CD4-positive, alpha-beta T cell treated with Interleukin-2 at 100 ng/mL for 4 hours (primary cell): ENCODE data around the gene RIN3.
A peak's percentile ranks its signal among the peaks of the same experiment; 100 is the strongest.

Experiments
- DNase-seq: peaks from one replicate; pipeline ENCODE4 v3.0.0-alpha.2; 2020; ENCODE audit warnings: low spot score

RIN3 gene

GRCh38 chr14:92507174-92507768 is 6.3 kb upstream of the RIN3 start:
- DNase-seq, result no peak

- DNase-seq, result no peak
Measured at GRCh38 chr14:92510972-92511371, 2.6 kb upstream of the RIN3 start.

DNA sequence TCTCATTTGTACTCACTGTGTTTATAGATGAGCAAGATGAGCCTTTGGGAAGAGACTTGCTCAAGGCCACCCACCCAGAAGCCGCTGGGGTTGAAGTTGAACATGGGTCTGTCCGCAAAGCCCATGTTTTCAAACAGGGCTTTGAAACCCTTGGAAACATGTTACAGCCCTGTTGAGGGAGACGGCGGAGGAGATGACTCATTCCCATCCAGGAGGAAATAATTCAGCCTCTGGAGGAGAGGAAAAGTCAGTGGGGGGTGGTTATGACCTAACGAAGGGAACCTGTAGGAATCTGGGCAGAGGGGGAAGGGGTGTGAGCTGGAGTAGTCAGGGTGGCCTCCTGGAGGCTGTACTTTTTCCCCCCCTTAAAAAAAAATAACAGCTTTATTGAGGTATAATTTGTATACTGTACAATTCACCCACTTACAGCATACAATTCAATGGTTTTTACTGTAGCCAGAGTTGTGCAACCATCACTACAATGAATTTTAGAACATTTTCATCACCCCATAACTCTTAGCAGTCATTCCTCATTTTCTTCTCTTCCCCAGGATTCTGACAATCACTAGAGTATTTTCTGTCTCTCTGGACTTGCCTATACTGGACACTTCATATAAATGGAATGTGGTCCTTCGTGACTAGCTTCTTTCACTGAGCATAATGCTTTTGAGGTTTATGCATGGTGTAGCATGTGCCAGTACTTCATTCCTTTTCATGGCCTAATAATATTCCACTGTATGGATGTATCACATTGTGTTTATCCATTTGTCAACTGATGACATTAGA is 1.9 kb upstream of the RIN3 start:
- no peak for DNase-seq

DNA sequence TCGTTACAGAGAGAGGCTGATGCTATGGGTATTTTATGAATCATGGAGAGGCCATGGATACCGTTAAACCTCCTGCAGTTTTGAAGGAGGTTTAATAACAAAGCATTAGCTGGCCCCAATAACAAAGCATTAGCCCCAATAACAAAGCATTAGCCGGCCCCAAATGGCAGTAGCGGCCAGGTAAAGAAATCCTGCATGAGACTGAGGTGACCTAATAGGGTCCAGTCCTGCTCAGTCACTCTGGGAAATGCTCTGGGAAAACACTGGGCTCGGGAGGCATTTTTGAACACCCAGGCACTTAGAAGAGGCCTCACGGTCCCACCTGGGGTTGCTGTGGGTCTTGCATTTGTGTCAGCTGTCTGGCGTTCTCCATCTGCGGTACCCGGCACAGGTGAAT is 776 bp upstream of the RIN3 start:
- DNase-seq, result no peak

DNA sequence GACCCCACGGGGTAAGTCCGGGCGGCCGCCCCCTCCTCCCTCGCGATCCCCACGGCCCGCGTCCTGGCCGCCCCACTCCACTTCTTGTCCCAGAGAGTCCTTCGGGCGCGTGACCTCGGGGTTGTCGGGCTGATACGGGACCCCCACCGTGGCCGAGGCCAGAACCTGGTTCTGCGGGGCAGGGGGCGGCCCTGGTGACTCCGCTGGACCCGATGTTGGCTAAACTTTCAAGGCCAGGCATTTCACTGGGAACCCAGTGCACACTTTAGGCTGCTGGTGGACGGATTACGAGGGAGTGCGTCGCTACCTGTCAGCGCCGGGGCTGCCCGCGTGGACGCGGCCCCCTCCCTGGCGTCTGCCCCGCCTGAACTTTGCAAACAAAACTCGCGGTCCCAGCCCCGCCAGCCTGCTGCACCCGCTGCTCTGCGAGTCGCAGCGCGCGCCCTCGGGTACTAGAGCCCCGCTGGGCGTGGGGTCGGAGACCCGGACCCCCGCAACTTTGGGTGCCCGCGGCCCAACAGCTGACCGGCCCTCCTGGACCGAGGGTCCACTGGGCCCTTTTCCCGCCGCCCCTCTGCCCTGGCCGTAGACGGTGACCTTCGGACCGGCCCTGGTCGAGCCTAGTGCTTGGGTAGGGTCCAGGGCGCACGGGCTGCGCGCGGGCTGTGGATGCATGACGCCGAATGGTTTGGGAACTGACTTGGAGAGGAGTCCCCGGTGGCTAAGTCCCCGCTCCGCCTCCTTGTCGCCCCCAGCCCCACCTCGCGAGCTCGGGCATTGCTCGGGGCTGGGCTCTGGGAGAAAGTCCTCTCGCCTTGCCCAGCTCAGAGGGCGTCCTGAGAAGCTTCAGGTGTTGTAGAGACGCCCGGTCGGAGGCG is 624 bp downstream of the RIN3 start:
- DNase-seq, result peak; percentile 25

DNA sequence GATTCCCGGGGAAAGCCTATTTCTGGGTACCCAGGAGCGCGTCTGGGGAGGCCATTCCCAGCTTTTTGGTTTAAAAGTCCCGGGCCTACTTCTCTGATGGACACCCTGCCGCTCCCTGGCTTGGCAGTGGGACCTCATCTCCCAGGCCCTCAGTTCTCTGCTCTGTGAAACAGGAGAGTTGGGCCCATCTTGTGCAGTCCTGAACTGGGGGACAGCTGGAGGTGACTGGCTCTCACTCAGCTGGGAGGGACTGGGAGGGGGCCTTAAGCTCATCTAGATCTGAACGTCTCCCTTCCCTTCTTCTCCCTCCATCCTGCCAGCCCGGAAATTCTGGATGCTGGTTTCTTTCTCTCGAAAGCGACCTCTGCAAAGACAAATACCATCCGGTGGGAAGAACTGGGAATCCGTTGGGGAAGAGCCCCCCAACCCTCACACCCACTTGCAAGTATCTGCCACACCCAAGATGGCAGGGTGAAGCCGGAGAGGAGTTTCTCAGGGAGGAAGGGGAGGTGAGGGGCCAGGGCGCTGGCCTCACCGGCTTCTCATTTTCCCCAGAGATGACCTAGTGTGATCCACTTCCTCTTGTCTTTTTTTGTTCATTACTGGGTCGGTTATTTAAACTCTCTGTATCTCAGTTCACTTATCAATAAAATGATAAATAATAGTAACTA is 1.4 kb downstream of the RIN3 start:
- no peak for DNase-seq

DNA sequence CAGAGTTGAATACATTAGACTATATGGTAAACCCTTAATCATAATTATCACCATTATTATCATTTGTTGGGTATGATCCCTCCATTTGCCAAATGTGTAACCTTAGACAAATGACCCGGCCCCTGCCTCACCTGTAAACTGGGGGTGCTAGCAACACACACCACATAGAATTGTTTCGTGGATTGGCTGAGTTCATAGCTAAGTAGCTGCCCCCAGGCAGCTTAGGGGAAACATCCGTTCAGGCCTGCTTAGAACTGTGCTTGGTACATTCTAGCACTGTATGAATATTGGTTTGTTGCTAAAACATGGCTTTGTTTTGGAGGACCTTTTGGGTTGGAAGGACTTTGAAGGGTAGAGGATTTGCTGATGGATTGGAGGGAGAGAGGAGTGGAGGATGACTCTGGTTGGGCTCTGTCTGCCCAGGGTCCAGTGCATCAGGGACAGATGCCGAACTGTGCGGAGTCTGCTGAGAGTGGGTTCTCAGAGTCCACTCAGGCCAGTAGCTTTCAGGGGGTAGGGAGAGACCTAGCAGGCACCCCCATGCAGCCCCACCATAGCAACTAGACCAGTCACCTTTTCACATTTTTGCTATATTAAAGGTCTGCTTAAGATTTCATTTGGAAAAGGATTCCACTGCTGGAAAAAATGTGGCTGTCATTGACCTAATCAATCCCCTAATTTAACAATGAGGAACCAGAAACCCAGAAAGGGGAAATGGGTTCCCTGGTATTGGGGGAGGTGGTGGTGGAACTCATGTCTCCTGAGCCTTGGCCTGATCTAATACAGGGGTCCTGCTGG is 2.2 kb downstream of the RIN3 start:
- no peak for DNase-seq

- no peak for DNase-seq
Measured at GRCh38 chr14:92516344-92516965, 2.9 kb downstream of the RIN3 start.

- DNase-seq, result peak; percentile 17
Measured at GRCh38 chr14:92516966-92517506, 3.5 kb downstream of the RIN3 start.

GRCh38 chr14:92517761-92518160 is 4.2 kb downstream of the RIN3 start:
- DNase-seq, result no peak

DNA sequence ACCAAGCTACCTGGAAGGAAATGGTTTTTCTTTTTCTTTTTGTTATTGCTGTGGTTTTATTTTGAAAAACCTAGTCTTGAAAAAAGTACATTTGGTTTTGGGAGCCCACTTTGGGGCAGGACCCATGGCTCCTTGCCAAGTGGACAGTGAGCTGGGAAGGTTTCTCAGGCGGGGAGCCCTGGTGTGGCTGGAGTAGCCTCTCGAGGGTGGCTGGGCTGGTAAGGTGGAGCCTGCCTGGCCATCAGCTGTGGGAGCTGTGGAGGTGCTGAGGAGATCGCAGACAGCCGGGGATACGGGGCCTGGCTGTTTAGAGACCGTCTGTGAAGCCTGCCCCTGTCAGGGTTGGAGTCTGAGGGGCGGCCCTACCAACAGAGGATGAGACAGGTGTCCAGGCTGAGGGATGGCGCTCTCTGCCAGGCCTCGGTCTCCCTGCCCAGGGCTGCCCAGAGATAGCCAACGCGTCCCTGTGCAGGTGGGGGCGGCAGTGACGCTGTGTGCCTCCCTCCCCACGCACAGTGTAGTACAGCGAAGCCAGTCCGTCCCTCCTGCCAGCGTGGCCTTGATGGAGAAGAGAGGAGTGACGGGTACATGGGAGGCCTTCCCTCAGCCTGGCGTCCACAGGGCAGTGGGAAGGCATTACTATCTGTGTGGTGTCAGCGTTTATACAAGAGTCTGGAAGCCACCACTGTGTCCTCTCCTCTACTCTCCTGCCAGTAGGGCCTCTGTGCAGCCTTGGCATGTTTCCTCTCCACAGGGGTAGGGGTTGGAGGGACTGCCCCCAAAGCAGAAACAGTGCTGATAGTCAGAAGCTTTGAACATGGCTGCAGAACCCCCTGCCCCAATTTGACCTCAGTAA is 5.9 kb downstream of the RIN3 start:
- no peak for DNase-seq

GRCh38 chr14:92520102-92521057 is 6.8 kb downstream of the RIN3 start:
- DNase-seq, result no peak

GRCh38 chr14:92521058-92521415 is 7.5 kb downstream of the RIN3 start:
- no peak for DNase-seq

GRCh38 chr14:92523752-92524151 is 10.2 kb downstream of the RIN3 start:
- DNase-seq, result no peak

DNA sequence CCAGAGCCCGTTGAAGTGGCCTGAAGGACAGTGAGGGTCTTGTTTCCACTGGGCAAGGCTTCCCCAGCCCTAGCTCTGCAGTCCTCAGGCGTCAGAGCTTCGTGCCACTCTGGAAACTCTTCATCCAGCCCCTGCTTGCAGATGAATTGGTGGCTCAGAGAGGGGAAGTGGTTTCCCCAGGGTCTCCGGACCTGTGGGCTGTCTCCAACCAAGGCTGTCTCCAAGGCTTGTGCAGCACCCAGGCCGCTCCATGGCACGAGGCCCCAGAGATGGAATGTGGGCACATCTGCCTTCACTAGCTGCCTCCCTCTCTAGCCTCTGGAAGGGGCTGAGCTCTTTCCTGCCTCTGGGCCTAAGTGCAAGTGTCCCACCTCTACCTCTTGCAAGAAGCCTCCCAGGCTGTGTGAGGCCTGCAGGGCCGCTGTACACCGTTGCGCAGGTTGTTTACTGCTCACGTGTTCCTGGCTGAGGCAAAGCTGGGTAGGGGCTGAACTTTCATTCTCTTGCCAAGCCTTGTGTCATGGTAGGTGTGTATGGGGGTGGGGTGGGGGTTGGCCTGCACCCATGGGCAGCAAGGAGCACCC is 11.1 kb downstream of the RIN3 start:
- no peak for DNase-seq

DNA sequence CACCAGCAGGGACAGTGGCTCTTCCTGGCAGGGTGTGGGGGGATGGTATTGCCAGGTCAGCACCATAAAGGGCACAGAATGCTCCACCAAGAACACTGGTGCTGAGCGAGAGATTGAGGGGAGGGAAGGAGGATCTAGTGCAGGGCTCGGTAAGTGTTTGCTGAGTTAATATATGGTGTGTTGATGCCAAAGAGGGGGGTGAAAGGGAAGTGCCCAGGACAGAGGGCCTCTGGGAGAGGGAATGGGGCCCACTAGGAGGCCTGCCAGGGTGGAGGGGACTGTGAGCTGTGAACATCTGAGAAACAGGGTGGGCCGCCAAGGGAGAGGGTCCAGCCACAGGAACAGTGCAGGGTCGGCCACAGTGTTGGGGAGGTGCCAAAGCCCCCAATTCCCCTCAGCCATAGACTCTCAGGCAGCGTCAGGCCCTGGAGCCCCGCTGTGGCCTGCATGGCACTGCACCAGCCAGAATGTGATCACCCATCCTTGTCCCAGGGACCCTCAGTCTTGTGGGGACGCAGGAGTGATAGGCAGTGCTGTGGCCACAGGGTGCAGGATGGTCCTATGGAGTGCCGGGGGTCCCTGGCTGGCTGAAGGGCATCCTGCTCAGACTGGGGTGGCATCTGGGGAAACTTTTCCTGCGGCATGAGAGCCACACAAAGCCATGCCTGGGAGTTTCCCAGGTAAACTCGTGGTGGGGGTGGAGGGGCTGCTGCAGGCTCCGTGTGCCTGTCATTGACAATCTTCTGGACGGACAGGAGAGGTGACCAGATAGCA is 11.9 kb downstream of the RIN3 start:
- DNase-seq, result no peak

GRCh38 chr14:92527721-92528120 is 14.1 kb downstream of the RIN3 start:
- DNase-seq, result no peak
